HFF-Myc (cell line): Measurements from ENCODE around the gene TMEM221.

ENCODE experiments used
- DNase-seq: peaks from one replicate; pipeline ENCODE4 v3.0.0-alpha.2; 2011; ENCODE audit warnings: low read depth; ENCODE audit errors: extremely low read depth
- H3K4me3 ChIP-seq: replicated peaks from 2 replicates; pipeline ENCODE4 v1.5.1; 2011; ENCODE audit warnings: low read depth, mild to moderate bottlenecking, control low read depth, low read length
- TF ChIP-seq, protein P1 (sequence below): IDR thresholded peaks from 2 replicates; pipeline ENCODE4 v1.5.1; 2012; ENCODE audit warnings: mild to moderate bottlenecking, low read depth, low read length, control low read depth; ENCODE audit errors: missing control alignments

TMEM221 gene

DNA sequence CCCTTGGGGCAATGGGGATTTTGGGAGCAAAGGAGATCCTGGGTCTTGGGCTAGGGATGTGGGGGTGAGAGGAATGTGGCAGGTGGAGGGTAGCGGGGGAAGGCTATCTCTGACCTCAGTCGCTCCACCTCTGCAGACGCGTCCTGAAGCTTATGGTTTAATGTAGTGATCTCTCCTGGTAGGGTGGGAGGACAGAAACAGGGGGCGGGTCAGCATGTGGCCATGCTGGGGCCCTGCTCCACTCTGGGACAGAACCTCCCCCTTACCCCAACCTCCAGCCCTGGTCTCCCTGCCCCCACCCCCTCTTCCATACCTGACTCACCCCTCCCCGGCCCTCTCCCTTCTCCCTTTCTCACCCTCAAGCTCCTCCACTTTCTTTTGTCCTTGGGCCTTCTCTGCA lies 44.5 kb downstream of the TMEM221 start:
- H3K4me3 ChIP-seq: no peak overlapping the region
- TF ChIP-seq, protein P1, sequence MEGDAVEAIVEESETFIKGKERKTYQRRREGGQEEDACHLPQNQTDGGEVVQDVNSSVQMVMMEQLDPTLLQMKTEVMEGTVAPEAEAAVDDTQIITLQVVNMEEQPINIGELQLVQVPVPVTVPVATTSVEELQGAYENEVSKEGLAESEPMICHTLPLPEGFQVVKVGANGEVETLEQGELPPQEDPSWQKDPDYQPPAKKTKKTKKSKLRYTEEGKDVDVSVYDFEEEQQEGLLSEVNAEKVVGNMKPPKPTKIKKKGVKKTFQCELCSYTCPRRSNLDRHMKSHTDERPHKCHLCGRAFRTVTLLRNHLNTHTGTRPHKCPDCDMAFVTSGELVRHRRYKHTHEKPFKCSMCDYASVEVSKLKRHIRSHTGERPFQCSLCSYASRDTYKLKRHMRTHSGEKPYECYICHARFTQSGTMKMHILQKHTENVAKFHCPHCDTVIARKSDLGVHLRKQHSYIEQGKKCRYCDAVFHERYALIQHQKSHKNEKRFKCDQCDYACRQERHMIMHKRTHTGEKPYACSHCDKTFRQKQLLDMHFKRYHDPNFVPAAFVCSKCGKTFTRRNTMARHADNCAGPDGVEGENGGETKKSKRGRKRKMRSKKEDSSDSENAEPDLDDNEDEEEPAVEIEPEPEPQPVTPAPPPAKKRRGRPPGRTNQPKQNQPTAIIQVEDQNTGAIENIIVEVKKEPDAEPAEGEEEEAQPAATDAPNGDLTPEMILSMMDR: no peak
- no peak for DNase-seq

DNA sequence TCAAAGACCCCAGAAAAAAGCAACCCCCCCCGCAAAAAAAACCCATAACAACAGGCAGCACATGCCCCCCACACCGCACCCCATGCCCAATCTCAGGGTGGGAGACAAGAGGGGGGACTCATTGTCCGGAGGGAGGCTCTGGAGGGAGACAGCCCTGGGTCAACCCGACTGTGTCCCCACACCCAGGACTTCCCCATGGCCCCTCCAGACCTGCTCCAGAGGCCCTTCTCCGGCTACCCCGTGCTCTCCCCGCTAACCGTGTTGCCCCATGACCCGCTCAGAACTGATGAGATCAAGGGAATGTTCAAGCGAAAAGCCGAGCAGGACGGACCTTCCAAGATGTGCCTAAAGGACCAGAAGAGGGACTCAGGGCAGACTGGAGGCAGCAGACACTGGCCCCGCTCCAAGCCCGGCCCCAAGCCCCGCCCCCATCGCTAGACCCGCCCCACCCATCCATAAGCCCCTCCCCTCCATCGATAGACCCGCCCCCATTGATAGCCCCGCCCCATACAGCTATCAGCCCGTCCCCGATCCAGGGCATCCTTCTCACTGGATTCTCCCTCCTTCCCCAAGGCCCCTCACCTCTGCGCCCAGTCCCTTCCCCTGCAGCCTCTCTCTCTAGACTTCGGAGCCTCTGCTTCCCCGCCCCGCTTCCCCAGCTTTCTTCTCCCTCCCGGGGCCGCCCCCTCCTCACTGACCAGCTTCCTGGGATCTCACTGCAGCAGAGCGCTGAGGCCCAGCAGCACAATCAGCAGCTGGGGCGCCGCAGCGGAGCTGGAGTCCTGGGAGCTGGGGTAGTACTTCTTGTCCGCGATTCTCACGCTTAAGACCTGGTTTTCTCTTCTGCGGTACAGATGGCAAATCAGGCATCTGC lies 45.2 kb downstream of the TMEM221 start:
- TF ChIP-seq, protein P1: no peak
- H3K4me3 ChIP-seq: no peak overlapping the region
- no peak for DNase-seq

DNA sequence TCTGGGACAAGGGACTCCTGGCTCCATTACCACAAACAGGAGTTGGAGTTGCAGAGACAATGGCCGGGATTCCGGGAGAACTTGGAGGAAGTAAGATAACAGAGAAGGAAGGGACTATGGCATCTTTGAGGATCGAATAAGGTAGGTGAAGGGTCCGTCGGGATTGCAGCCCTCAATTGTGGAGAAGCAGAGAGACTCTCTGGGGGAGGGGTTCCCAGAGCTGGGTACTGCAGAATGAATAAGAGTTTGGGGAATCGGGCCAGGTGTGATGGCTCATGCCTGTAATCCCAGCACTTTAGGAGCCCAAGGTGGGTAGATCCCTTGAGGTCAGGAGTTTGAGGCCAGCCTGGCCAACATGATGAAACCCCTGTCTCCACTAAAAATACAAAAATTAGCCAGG lies 46.8 kb downstream of the TMEM221 start:
- DNase-seq: no peak
- TF ChIP-seq, protein P1: no peak

DNA sequence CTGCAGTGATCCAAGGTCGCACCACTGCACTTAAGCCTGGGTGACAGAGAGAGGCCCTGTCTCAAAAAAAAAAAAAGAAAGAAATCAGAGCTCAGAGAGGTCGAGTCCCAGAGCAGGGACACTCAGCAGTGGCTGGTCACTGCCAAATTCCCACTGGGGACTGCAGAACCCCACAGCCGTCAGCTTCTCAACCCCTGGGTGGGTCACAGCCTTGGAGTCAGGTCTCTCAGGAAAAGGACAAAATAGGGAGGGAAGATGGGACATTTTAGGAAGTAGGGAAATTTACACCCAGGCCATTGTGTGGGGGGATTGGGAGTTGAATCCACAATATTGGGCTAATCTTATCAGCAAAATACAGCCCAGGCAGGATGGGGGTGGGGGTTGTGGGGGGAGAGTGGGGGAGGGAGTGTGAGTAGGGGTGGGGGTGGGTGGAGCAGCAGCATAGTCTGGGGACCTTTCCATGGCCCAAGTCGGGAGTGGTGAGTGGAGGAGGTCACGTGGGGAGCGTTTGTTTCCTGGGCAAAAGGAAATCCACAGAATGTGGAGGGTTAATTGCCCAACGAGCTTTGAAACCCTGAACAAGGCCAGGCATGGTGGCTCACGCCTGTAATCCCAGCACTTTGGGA lies 49.5 kb downstream of the TMEM221 start:
- DNase-seq: no peak

More for the DNA sequence above, 46.8 kb downstream of the TMEM221 start:
- H3K4me3 ChIP-seq: no peak overlapping the region

DNA sequence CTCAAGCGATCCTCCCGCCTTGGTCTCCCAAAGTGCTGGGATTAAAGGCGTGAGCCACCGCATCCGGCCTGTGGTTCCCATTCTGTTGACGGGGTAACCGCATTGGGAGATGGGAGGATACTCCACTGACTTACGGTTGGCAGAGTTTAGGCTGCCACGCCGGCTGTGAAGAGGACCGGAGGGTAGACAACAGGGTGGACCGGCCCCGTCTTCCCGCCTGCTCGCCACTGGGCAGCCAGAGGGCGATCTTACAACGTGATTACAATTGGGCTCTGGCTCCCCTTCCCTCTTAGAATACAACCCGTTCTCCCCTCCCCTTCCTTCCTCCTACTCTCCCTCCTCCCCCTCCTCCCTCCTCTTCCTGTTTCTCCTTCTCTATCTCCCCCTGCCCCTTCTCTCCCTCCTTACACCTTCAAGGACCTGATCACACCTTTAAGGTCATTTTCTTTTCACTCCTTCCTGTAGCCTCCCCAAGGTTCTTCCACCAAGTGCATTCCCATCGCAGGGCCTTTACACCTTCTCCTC lies 53.5 kb downstream of the TMEM221 start:
- no peak overlapping the region for H3K4me3 ChIP-seq
- TF ChIP-seq, protein P1: peak; percentile 64
- DNase-seq: no peak

More for the DNA sequence above, 49.5 kb downstream of the TMEM221 start:
- no peak overlapping the region for H3K4me3 ChIP-seq
- TF ChIP-seq, protein P1: no peak

DNA sequence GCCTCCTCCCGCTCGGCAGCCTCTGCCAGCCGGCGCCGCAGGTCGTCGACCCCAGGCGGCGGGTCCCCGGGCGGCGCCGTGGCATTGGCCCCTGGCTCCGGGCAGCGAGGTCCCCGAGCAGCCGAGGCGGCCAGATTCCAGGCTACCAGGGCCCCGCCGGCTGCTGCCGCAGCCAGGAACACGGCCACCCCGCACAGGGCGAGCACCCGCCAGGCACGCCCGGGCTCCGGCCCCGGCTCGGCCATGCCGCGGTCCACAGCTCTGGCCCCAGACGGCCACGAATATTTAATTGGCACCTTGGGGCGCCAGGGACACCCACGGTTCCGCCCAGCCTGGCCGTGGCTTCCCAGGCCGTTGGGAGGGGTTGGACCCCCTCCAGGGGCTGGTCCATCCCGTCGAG lies 54.6 kb downstream of the TMEM221 start, which contains the start of gene CCDC194:
TSS of gene CCDC194 (minus strand) at position 283 of the 400 bp plus-strand sequence. CDS start at position 245, 38 bp downstream.
- TF ChIP-seq, protein P1: no peak
- H3K4me3 ChIP-seq: no peak within 1 kb of the TSS
- no peak for DNase-seq
